Stimulated activated naive B cell treated with anti-CD40 and anti-IgM and Interleukin-4, amounts not matched to agents 10 μg/mL and 1 μg/mL and 100 μg/mL, for 72 hours (primary cell): ENCODE measurements around the gene IGFN1.

Source experiments
- ATAC-seq, 2 donors: fragments of 150-1000 bp; cut with Tn5 transposase; replicated peaks; 2 replicates each; pipeline ENCODE4 v1.10.0; 2021; ENCODE audit warnings: moderate library complexity in 1 of 2
- DNase-seq: peaks from one replicate; pipeline ENCODE4 v3.0.0; 2021
- H3K27ac Mint-ChIP-seq: one replicate; pipeline ENCODE4 v1.8.0; 2022; ENCODE audit warnings: mild to moderate bottlenecking, mixed read lengths
- H3K27me3 Mint-ChIP-seq, 2 donors: one replicate each; pipeline ENCODE4 v1.8.0; 2022; ENCODE audit warnings: mixed read lengths in 2 of 2
- H3K36me3 Mint-ChIP-seq, 2 donors: one replicate each; pipeline ENCODE4 v1.8.0; 2022; ENCODE audit warnings: mixed read lengths in 2 of 2, mild to moderate bottlenecking in 1 of 2
- H3K4me1 Mint-ChIP-seq, 2 donors: one replicate each; pipeline ENCODE4 v1.8.0; 2022; ENCODE audit warnings: mixed read lengths in 2 of 2, mild to moderate bottlenecking in 1 of 2
- H3K4me3 Mint-ChIP-seq, 2 donors: one replicate each; pipeline ENCODE4 v1.8.0; 2022; ENCODE audit warnings: mild to moderate bottlenecking in 2 of 2, mixed read lengths in 2 of 2, moderate library complexity in 1 of 2
- H3K9me3 Mint-ChIP-seq, 2 donors: one replicate each; pipeline ENCODE4 v1.8.0; 2022; ENCODE audit warnings: mixed read lengths in 2 of 2, mild to moderate bottlenecking in 1 of 2

The IGFN1 gene

DNA sequence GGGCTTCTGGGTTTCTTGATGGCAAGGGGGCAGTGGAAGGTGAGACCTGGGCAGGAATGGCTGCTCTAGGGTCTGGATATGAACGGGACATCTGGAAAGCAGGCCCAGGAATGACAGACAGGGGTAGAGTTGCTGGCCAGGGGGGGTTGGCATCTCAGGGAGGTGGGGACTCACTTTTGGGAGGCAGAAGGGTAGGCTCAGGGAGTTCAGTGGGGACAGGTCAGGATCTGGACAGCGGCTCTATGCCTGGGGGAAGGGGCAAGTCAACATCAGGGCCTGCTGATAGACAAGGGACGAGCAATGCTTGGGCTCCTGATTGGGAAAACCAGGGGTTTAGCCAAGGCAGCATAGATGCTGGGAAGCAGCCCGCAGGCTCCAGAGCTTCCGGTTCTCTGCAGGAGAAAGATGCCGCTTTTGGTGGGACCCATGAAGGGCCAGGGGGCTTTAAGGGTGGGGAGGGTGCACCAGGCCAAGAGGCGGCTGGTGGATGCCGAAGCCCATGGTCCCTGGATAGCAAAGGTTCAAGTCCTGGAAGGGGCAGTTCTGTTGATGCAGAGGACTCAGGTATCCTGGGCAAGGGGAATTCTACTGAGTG is 21.9 kb downstream of the IGFN1 start:
- H3K9me3 Mint-ChIP-seq, result no peaks in the 10 kb centered on the region
- ATAC-seq, result no peak
- no peak for DNase-seq
- H3K27ac Mint-ChIP-seq, result no peak overlapping the region
- H3K27me3 Mint-ChIP-seq, result peaks cover 43 to 52% of the 10 kb centered on the region in 2 donors
- H3K4me1 Mint-ChIP-seq, result no peaks in the 10 kb centered on the region
- no peaks in the 10 kb centered on the region for H3K36me3 Mint-ChIP-seq
- no peak overlapping the region for H3K4me3 Mint-ChIP-seq

DNA sequence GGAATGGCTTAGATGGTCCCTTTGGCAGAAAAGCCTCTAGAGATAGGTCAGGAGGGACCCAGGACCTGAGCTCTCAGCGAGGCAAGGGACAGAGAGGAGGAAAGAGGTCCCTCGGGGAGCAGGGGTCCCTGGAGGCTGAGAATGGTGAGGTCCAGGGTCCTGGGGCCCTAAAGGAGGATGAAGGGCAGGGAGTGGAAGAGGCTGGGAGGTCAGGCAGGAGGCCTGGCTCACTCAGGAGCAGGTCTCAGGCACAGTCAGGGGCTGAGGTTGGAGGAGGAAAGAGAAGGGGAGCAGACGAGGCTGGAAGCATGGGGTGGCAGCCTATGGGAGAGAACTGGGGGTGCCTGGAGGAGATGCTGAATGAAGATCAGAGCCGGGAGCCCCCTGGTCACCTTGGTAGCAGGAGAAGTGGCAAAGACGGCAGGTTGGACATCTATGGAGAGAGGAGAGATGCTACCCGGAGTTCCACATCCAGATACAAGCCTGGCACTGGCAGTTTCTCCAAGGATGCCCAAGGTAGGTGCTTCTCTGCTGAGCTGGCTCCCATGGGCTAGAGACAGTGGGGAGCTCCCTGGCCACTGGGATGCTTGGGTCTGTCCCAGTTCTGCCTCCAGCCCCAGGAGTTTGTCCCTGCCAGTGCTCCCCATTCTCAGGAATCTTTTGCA is 22.6 kb downstream of the IGFN1 start:
- H3K4me3 Mint-ChIP-seq, result no peak overlapping the region
- DNase-seq (no peak), ATAC-seq (no peak)
- no peaks in the 10 kb centered on the region for H3K9me3 Mint-ChIP-seq
- H3K36me3 Mint-ChIP-seq, result no peaks in the 10 kb centered on the region
- H3K27ac Mint-ChIP-seq, result no peak overlapping the region
- H3K4me1 Mint-ChIP-seq, result no peaks in the 10 kb centered on the region
- H3K27me3 Mint-ChIP-seq, result peaks cover 43 to 46% of the 10 kb centered on the region in 2 donors

DNA sequence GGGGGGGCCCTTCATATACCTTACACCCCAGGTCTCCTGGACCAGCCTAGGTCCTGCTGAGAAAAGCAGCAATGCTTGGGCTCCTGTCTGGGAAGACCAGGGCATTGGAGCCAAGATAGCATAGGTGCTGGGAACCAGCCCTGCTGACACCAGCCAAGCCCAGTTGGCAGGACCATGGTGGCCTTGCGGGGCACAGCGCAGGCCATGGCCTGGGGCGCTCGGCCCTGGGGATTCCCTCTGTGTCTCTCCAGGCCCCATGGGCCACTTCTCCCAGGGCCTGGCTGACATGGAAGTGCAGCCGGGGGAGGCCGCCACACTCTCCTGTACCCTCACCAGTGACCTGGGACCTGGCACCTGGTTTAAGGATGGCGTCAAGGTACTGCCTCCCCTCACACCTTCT is 23.3 kb downstream of the IGFN1 start:
- H3K4me1 Mint-ChIP-seq, result no peaks in the 10 kb centered on the region
- no peak for DNase-seq
- no peak for ATAC-seq
- peaks cover 36 to 39% of the 10 kb centered on the region in 2 donors for H3K27me3 Mint-ChIP-seq
- no peaks in the 10 kb centered on the region for H3K36me3 Mint-ChIP-seq
- H3K27ac Mint-ChIP-seq, result no peak overlapping the region
- H3K4me3 Mint-ChIP-seq, result no peak overlapping the region
- H3K9me3 Mint-ChIP-seq, result no peaks in the 10 kb centered on the region

DNA sequence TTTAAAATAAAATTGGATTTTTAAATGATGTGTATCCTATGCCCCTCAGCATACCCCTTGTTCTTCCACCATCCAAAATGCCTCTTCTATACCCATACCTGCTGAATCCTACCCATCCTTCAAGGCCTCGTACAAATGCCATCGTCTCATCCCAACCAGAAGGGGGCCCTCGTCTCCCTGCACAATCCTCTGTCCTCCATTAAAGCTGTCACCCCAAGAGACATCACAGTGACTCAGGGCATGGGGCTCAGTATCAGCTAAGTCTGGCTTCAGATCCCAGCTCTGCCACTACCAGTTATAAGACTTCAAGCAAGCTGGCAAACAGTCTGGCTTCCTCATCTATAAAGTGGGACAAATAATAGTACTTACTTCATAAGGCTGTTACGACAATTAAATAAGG is 23.8 kb downstream of the IGFN1 start:
- no peak for DNase-seq
- peaks cover 31 to 33% of the 10 kb centered on the region in 2 donors for H3K27me3 Mint-ChIP-seq
- H3K4me1 Mint-ChIP-seq, result no peaks in the 10 kb centered on the region
- H3K9me3 Mint-ChIP-seq, result no peaks in the 10 kb centered on the region
- peak in 1 of 2 donors; percentile 12 for ATAC-seq
- no peaks in the 10 kb centered on the region for H3K36me3 Mint-ChIP-seq
- H3K27ac Mint-ChIP-seq, result no peak overlapping the region
- no peak overlapping the region for H3K4me3 Mint-ChIP-seq

DNA sequence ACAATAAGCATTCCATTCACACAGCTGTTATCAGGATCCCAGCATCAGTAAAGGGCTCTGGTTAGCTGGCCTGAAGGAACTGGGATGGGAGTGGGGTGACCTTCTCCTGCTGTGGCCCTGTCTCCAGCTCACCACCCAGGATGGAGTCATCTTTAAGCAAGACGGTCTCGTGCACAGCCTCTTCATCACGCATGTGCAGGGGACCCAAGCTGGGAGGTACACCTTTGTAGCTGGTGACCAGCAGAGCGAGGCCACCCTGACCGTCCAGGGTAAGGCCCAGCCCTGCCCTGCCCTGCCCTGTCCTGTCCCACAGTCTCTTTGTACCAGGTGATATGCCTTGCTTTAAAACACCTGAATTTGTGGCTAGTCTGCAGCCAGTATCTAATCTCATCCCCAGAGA is 24.3 kb downstream of the IGFN1 start:
- no peak for ATAC-seq
- H3K27ac Mint-ChIP-seq, result no peak overlapping the region
- no peak for DNase-seq
- H3K36me3 Mint-ChIP-seq, result no peaks in the 10 kb centered on the region
- H3K9me3 Mint-ChIP-seq, result no peaks in the 10 kb centered on the region
- no peak overlapping the region for H3K4me3 Mint-ChIP-seq
- H3K27me3 Mint-ChIP-seq, result peaks cover 27 to 29% of the 10 kb centered on the region in 2 donors
- no peaks in the 10 kb centered on the region for H3K4me1 Mint-ChIP-seq

DNA sequence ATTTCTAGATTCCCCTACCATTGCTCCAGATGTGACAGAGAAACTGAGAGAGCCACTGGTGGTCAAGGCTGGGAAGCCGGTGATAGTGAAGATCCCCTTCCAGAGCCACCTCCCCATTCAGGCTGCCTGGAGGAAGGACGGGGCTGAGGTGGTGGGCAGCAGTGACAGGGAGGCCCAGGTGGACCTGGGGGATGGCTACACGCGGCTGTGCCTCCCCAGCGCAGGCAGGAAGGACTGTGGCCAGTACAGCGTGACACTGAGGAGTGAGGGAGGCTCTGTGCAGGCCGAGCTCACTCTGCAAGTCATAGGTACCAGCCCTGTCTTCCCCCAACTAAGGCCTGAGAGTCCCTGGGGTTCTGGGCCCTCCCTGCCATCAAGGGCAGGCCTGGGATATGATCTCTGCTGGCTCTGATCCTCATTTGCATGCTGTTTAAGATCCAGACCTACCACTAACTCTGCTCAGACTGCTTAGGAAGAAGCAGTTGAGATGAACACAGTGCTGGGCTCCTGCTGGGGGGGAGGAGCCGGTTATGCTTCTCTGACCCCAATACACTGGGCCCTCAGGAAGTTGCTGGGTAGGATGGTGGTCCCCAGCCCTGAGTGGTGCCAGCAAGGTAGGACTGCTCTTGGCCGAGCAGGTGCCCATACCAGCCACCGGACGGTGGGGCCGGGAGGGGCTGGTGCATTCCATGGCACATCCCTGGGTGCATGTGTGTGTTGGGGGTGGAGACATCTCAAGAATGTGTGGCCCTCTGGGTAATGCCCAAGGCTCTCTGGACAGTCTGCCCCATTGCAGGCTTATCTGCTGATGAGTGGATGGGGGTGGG is 25.1 kb downstream of the IGFN1 start:
- Mint-ChIP-seq H3K9me3 (no peaks in the 10 kb centered on the region), H3K27me3 (peaks cover 23 to 25% of the 10 kb centered on the region in 2 donors), H3K27ac (no peak overlapping the region), H3K36me3 (no peaks in the 10 kb centered on the region), H3K4me3 (no peak overlapping the region), H3K4me1 (no peaks in the 10 kb centered on the region)
- ATAC-seq, result no peak
- no peak for DNase-seq

DNA sequence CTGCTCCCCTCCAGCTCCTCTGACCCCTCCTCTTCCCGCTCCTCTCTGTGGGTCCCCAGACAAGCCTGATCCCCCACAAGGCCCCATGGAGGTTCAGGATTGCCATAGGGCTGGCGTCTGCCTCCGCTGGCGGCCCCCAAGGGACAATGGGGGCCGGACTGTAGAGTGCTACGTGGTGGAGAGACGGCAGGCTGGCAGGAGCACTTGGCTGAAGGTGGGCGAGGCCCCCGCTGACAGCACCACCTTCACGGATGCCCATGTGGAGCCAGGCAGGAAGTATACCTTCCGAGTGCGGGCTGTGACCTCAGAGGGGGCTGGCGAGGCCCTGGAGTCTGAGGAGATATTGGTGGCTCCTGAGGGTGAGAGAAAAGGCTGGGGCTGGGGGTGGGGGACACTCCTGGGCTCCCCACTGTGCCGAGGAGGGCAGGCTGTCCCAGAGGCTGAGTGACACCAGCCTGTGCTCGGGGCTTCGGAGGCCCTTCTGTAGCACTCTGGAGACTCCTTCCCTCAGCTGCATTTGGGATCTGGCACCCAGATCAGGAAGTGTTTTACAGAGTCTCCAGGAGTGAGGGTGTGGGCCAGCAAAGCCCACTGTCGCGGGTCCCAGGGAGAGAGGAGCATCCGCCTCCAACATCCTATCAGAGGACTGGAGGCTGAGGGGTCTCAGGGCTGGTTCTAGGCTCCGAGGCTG is 25.9 kb downstream of the IGFN1 start:
- Mint-ChIP-seq H3K27ac (no peak overlapping the region), H3K4me1 (no peaks in the 10 kb centered on the region), H3K27me3 (peaks cover 15 to 17% of the 10 kb centered on the region in 2 donors), H3K4me3 (no peak overlapping the region), H3K9me3 (no peaks in the 10 kb centered on the region), H3K36me3 (no peaks in the 10 kb centered on the region)
- DNase-seq (no peak), ATAC-seq (no peak)

DNA sequence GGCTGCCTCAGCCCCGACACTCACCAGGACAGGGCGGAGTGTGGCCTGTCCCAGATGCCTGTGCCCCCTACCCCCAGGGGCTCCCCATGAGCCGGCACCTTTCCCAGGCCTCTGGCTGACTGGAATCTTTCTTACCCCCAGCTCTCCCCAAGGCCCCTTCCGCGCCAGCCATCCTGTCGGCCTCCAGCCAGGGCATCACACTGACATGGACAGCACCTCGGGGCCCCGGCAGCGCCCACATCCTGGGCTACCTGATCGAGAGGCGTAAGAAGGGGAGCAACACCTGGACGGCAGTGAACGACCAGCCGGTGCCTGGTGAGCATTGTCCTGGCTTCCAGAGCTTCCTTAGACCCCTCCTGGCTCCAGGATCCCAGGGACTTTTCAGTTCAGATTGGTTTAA is 26.5 kb downstream of the IGFN1 start:
- Mint-ChIP-seq H3K9me3 (no peaks in the 10 kb centered on the region), H3K36me3 (no peaks in the 10 kb centered on the region), H3K27me3 (peaks cover 9 to 11% of the 10 kb centered on the region in 2 donors), H3K4me3 (no peak overlapping the region), H3K27ac (no peak overlapping the region), H3K4me1 (no peaks in the 10 kb centered on the region)
- ATAC-seq (no peak), DNase-seq (no peak)

DNA sequence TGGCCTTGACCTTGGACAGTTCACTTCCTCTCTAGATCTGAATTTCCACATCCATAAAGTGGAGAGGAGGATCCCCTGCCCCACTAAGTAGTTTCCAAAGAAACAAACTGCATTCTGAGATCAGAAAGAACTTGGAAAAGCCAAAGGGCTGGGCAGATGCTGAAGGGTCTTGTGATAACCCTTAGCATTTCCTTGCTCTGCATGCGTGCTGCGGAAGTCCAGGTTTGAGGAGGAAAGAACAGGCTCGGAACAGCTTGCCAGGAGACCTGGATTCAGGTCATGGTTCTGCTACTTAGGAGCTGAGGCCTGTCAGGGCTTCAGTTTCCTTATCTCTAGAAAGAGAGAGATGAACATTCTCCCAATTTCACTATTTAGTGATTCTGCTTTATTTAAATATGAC is 27.2 kb downstream of the IGFN1 start:
- Mint-ChIP-seq H3K4me1 (no peaks in the 10 kb centered on the region), H3K9me3 (no peaks in the 10 kb centered on the region), H3K36me3 (no peaks in the 10 kb centered on the region), H3K27ac (no peak overlapping the region), H3K27me3 (peaks cover 4% of the 10 kb centered on the region in 2 donors), H3K4me3 (no peak overlapping the region)
- ATAC-seq, result no peak
- no peak for DNase-seq

DNA sequence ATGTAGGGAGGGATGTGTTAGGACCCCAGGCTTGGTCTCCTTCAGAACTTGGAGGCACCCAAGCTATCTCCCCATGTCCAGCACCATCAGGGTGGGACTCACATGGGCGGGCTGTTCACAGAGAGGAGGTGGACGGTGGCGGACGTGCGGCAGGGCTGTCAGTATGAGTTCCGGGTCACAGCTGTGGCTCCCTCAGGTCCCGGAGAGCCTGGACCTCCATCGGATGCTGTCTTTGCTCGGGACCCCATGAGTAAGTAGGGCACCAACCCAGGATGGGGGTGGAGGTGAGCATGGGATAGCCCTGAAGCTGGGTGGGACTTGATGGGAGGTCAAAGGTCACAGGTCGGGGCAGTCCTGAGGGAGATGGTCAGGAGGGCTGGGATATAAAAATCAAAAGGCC is 27.8 kb downstream of the IGFN1 start:
- H3K27ac Mint-ChIP-seq, result no peak overlapping the region
- no peaks in the 10 kb centered on the region for H3K36me3 Mint-ChIP-seq

DNA sequence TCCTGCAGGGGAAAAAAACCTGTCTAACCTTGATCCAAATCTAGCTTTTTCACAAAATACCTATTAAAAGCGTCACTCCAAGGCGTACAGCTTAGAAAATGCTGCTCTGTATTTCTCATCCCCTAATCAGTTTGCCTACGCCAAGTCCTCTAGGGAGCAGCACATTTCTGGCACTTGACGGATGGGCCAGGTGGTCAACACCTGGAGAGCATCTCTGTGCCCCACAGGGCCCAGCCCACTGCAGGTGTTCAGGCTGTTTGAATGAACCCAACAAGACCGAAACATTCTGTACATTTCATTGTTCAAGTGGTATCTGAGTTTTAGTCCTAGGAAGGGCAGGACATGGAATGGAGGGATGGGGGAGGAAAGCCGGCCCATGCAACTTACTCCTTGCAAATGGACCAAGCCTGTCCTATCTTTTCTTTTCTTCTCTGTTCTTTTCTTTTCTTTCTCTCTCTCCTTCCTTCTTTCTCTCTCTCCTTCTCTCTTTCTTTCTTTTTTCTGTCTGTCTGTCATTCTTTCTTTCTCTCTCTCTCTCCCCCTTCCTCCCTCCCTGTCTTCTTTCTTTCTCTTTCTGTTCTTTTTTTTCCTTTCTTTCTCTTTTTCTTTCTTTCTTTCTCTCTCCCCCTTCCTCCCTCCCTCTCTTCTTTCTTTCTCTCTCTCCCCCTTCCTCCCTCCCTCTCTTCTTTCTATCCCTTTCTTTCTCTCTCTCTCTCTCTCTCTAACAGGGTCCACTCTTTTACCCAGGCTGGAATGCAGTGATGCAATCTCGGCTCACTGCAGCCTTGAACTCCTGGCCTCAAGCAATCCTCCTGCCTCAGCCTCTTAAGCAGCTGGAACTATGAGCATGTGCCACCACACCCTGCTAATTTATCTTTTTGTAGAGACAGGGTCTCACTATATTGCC is 29.1 kb downstream of the IGFN1 start:
- DNase-seq (no peak), ATAC-seq (no peak)
- Mint-ChIP-seq H3K4me1 (no peaks in the 10 kb centered on the region), H3K27me3 (no peaks in the 10 kb centered on the region), H3K27ac (no peak overlapping the region), H3K4me3 (no peak overlapping the region), H3K36me3 (no peaks in the 10 kb centered on the region), H3K9me3 (no peaks in the 10 kb centered on the region)

More for the DNA sequence above, 27.8 kb downstream of the IGFN1 start:
- no peak overlapping the region for H3K4me3 Mint-ChIP-seq
- ATAC-seq (no peak), DNase-seq (no peak)
- H3K9me3 Mint-ChIP-seq, result no peaks in the 10 kb centered on the region
- no peaks in the 10 kb centered on the region for H3K4me1 Mint-ChIP-seq
- no peaks in the 10 kb centered on the region for H3K27me3 Mint-ChIP-seq

DNA sequence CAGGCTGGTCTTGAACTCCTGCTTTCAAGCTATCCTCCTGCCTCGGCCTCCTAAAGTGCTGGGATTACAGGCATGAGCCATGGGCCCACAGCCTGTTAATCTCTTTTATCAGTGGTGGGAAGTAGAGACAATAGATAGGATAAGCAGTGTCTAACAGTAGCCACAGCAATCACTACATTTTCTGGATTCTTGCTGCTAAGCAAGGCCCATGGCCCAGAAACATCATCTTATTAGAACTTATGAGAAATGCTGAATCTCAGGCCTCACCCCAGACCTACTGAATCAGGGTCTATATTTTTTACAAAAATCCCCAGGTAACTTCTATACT is 29.7 kb downstream of the IGFN1 start:
- Mint-ChIP-seq H3K9me3 (no peaks in the 10 kb centered on the region), H3K36me3 (no peaks in the 10 kb centered on the region), H3K27me3 (no peaks in the 10 kb centered on the region), H3K27ac (no peak overlapping the region), H3K4me3 (no peak overlapping the region), H3K4me1 (no peaks in the 10 kb centered on the region)
- ATAC-seq, result no peak
- DNase-seq, result no peak

DNA sequence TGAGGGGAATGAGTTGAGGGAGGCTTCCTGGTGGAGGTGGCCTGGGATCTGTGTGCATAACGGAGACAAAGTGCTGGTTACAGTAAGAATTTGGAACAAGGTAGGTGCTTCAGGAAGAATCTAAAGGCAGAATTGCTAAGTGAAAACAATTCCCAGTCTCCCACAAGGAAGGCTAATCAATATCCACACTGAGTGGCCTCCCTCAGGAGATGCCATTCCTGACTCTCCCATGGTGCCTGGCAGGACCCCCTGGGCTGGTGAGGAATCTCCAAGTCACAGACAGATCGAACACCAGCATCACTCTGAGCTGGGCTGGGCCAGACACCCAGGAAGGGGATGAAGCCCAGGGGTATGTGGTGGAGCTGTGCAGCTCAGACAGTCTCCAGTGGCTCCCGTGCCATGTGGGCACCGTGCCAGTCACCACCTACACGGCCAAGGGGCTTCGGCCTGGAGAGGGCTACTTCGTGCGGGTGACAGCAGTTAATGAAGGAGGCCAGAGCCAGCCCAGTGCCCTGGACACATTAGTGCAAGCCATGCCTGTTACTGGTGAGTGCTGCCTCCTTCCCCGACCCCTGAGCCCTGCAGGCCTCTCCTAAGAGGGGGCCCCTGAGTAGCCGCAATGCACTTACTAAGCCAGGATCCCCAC is 30.7 kb downstream of the IGFN1 start:
- H3K9me3 Mint-ChIP-seq, result no peaks in the 10 kb centered on the region
- no peak overlapping the region for H3K4me3 Mint-ChIP-seq
- ATAC-seq, result no peak
- peaks cover 0 to 5% of the 10 kb centered on the region in 2 donors for H3K27me3 Mint-ChIP-seq
- H3K27ac Mint-ChIP-seq, result no peak overlapping the region
- no peaks in the 10 kb centered on the region for H3K4me1 Mint-ChIP-seq
- H3K36me3 Mint-ChIP-seq, result no peaks in the 10 kb centered on the region
- DNase-seq, result no peak
